NCI-H2196 treated with DMSO at 0.1 percent for 48 hours (cell line): ENCODE data around the gene GNLY.
"Not testable (repeated sequence)": the region's sequence is repeated elsewhere in the genome, so short reads cannot be mapped to it uniquely, and the experiment has no call there.

Experiments
- DNase-seq: peaks from one replicate; lab custom pipeline; 2025; ENCODE audit not compliant: unreplicated experiment; lab: John Stamatoyannopoulos, UW

Gene GNLY

GRCh38 chr2:85663594-85664565, 30.3 kb upstream of the GNLY start:
- DNase-seq, result no peak

DNA sequence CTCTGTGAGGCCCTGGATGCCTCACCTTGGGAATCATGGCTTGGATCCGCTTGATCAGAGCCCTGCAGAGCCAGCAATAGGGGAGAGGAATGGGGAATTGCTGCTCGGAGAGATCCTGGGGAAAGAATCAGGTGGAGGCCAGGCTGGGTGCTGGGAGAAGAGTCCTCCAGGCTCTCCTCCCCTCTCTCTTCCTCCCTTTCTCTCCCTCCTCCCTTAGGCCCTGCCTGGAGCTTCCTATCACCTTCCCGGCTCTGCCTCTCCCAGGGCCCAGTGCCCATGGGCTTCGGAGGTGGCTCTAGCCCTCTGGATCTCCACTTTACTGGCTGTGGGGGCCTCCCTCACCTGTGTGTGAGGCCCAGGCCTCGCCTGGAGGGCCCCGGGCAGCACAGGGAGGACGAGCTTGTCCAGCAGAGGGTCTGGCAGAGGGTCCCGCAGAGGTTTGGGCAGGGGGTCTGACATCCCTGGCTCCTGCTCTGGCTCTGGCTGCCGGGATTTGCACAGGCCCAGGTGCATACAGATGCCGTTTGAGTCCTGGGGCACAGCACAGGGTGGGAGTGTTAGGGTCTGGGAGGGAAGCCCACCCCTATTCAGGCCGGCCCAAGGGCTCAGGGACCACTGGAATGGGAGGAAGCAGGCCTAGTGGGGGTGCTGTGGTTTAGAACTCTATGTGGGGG, 28.8 kb upstream of the GNLY start:
- no peak for DNase-seq

GRCh38 chr2:85666016-85666415, 28.1 kb upstream of the GNLY start:
- no peak for DNase-seq

DNA sequence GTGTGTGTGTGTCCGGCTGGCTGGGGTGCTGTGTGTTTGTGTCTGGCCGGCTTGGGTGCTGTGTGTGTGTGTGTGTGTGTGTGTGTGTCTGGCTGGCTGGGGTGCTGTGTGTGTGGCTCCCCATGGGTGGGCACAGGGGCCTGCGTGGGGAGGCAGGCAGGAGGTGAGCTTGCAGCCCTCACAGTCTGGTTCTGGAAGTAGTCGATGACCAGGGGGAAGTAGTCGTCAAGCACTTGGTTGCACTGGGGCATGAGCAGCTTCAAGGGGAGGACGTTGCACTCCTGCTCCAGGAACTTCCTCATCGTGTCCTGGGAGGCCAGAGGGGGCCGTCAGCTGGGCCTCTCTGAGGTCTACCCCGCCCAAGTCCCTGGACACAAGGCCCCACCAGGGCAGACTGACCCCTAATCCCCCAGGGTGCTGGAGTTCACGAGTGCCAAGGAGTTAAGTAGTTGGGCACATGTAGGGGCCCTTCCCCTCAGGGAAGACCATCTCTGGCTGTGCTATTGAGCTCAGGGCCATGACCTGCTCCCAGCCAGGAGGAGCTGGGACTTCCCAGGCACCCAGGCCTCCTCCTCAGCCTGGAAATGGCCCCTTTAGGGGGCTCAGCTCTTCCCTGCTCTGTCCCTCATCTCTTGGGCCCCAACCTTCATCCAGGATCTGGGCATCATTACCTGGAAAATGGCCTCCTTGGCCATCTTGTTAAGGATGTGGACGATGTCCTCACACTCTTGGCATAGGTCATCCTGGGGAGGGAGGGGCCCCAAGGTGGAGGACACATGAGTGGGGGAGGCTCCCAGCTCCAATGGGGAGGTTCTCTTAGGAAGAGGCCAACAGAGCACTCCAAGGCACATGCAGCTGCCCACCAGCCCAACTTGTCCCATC, 27.5 kb upstream of the GNLY start:
- no peak for DNase-seq

- no peak for DNase-seq
Measured at GRCh38 chr2:85667561-85668008, 26.6 kb upstream of the GNLY start.

- no peak for DNase-seq
Measured at GRCh38 chr2:85668009-85668856, 25.9 kb upstream of the GNLY start, which contains the start of gene SFTPB. Gene SFTPB, minus strand, starts transcription at chr2:85668199. Its CDS starts 16 bp downstream, at chr2:85668183.

GRCh38 chr2:85668857-85669142, 25.4 kb upstream of the GNLY start:
- DNase-seq, result no peak

- no peak for DNase-seq
Measured at GRCh38 chr2:85669549-85669948, 24.6 kb upstream of the GNLY start.

GRCh38 chr2:85670416-85670815, 23.7 kb upstream of the GNLY start:
- not testable (repeated sequence) for DNase-seq

GRCh38 chr2:85672456-85672855, 21.7 kb upstream of the GNLY start:
- no peak for DNase-seq

DNA sequence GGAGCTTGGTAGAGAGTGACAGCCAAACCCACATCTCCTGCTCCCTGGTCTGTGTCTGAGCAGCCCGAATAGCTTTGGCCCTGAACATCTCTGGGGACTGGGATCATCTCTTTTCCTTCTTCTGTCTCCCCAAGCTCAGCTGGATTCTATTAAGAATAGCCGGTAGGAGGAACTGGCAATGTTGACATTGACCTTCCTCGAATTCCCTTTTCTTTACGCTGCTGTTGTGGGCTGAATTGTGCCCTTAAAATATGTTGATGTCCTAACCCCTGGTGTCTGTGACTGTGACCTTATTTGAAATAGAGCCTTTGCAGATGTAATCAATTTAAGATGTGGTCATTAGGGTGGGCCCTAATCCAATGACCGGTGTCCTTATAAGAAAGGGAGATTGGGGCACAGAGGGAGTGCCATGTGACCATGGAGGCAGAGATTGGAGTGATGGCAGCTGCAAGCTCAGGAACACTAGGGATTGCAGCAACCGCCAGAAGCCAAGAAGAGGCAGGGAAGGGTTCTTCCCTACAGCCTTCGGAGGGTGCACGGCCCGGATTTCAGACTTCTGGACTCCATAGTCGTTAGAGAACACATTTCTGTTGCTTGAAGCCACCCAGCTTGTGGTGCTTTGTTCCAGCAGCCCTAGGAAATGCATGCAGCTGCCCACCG, 20.3 kb upstream of the GNLY start:
- DNase-seq, result no peak

GRCh38 chr2:85674417-85674816, 19.7 kb upstream of the GNLY start:
- DNase-seq, result no peak

GRCh38 chr2:85675427-85675826, 18.7 kb upstream of the GNLY start:
- no peak for DNase-seq

DNA sequence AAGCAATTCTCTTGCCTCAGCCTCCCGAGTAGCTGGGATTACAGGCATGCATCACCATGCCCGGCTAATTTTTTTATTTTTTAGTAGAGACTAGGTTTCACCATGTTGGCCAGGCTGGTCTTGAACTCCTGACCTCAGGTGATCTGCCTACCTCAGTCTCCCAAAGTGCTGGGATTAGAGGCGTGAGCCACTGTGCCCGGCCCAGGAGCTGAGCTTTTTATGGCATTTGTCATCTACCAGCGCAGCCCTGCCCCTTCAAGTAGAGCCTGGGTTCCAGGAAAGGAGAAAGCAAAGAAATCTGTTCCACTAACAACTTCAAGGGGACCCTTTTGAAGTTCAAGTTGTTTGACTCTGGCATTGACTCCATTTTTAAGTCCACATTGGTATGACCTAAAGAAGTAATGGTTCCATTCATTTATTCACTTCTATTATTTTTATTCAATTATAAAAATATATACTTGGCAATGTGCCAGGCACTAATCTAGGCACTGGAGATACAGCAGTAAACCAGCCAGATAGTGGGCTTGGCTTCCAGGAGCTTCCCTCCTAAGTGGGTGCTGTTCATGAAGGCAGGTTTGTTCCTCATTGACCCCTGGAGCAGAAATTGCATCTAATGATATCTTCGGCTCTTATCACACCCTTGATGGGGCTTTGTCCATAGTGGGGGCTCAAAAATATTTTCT, 18.2 kb upstream of the GNLY start:
- no peak for DNase-seq

DNA sequence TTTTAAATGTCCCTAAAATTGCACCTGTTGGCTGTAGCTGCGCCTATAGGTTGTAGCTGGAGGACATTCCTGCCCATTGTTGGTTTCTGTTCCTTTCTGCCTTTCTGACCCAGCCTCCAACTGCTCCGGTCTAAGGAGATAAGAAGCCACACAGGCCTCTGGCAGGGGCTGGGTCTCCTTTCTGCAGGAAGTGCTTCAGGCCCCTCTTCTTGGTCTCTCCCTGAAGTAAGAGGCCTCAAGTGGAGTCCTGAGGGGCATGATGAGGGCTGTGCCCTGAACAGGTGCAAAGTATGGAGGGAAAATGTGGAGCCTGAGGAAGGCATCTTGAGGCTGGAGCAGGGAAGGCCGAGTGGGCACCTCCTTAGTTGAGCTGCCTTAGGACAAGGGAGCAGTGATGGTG, 15.8 kb upstream of the GNLY start:
- no peak for DNase-seq

DNA sequence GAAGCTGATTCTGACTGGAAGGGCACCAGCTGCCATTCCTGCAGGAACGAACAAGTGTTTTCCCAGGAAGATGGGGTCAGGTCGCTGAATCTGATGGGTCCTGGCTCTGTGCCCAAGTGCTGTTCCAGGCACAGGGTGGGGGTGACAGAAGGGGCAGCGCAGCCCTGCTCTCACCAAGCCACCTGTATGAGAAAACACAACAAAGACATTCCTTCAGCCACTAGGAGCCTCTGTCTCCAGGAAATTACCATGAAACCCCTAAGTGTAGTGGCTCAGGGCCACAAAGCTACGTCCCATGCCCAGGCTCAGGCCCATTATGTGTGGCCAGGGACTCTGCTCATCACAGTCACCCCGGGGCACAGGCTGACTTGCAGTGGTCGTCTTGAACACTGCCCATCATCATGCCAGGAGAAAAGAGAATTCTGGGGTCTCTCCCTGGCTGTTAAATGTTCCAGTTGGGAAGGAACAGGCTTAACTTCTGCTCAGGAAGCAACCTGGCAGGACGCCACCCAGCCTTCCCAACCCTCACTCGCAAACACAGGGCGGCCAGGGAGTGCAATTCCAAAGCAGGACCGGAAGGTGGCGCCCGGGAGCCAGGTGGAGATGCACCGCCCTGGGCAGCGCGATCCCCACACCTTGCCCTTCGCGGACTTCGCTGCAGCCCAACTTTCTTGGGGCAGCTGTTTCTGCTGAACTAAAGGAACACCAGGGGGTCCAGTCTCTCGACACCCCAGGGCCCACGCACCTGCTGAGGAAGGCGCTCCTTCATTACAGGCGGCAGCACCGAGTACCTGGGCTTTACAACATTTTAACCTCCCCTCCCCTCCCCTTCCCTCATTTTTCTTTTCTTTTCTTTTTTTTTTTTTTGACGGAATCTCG, 15.1 kb upstream of the GNLY start:
- DNase-seq, result peak; percentile 39

- no peak for DNase-seq
Measured at GRCh38 chr2:85680707-85681371, 13.3 kb upstream of the GNLY start.

GRCh38 chr2:85681372-85681763, 12.8 kb upstream of the GNLY start:
- DNase-seq, result no peak
